GM12878 (cell line): ENCODE measurements around the gene FOXP1. TPM values are rescaled to one million over a fixed set of nuclear protein-coding genes. Genes with fewer than 3 reads are reported as not detected.

ENCODE experiments used
- ATAC-seq: fragments of 200-7000 bp; cut with Tn5 transposase; 3 replicates; pipeline ENCODE4 v1.9.1; 2020; ENCODE audit warnings: mild to moderate bottlenecking, moderate library complexity
- BruUV-seq: library from RNA; stranded (reverse); fragments of 400-500 nt; replicated peaks from 2 replicates; lab custom pipeline; 2021; lab: Mats Ljungman, UMichigan
- CTCF ChIA-PET: fragments of 300-600 bp; sonication (Branson Sonifier 250); formaldehyde crosslinking; extraction: SDS; loops from one replicate; lab custom pipeline; 2021; ENCODE audit warnings: inconsistent platforms; lab: Yijun Ruan, JAX
- POLR2A ChIA-PET: fragments of 350-600 bp; formaldehyde crosslinking; extraction: SDS; loops from one replicate; lab custom pipeline; 2021; ENCODE audit warnings: inconsistent platforms; lab: Charles Lee
- RAD21 ChIA-PET: fragments of 300-600 bp; sonication (Branson Sonifier 250); formaldehyde crosslinking; loops from one replicate; lab custom pipeline; 2023; ENCODE audit warnings: antibody characterized with exemption; ENCODE audit not compliant: unreplicated experiment; lab: Charles Lee
- SMC1A ChIA-PET: fragments of 300-600 bp; sonication (Branson Sonifier 250); formaldehyde crosslinking; loops from one replicate; lab custom pipeline; 2023; ENCODE audit not compliant: unreplicated experiment, uncharacterized antibody; lab: Charles Lee
- DNase-seq: peaks from one replicate; pipeline ENCODE4 v3.0.0-alpha.2; 2011; ENCODE audit warnings: low read depth, low spot score
- FAIRE-seq: peaks from 3 replicates; lab custom pipeline; 2011; peaks lifted over from hg19 to GRCh38; lab: Jason Lieb, UNC
- H2AFZ ChIP-seq: 2 replicates; pipeline ENCODE4 v1.6.0; 2011; ENCODE audit warnings: low read depth, low read length, control low read depth; ENCODE audit not compliant: control insufficient read depth
- H3K27ac ChIP-seq: 2 replicates; pipeline ENCODE4 v1.5.1; 2011; ENCODE audit warnings: control low read depth; ENCODE audit not compliant: control insufficient read depth, insufficient read depth
- H3K27me3 ChIP-seq, 2 experiments: replicated peaks in 1 of 2; 2 replicates each; pipeline versions ENCODE4 v1.6.0 to v1.6.1; 2011; ENCODE audit warnings: low read length in 1 of 2; ENCODE audit not compliant: control insufficient read depth in 2 of 2, insufficient read depth in 2 of 2
- H3K36me3 ChIP-seq, 2 experiments: 2 replicates each; pipeline ENCODE4 v1.5.1; 2011; ENCODE audit warnings: low read length in 1 of 2; ENCODE audit not compliant: control insufficient read depth in 2 of 2, insufficient read depth in 2 of 2
- H3K4me1 ChIP-seq: 2 replicates; pipeline ENCODE4 v1.6.1; 2011; ENCODE audit warnings: mild to moderate bottlenecking, low read length, moderate library complexity, mixed read lengths; ENCODE audit not compliant: control insufficient read depth, insufficient read depth
- H3K4me2 ChIP-seq: 2 replicates; pipeline ENCODE4 v1.6.0; 2011; ENCODE audit warnings: control low read depth; ENCODE audit not compliant: control insufficient read depth, insufficient read depth
- H3K4me3 ChIP-seq: fragments of 200-600 bp; sonication (generic); 2 replicates; pipeline ENCODE4 v1.5.1; 2016
- H3K79me2 ChIP-seq: 2 replicates; pipeline ENCODE4 v1.6.0; 2011; ENCODE audit warnings: low read length; ENCODE audit not compliant: control insufficient read depth, insufficient read depth
- H3K9ac ChIP-seq: 2 replicates; pipeline ENCODE4 v1.8.0; 2011; ENCODE audit warnings: low read length, control low read depth, mixed read lengths; ENCODE audit not compliant: control insufficient read depth, insufficient read depth
- H3K9me3 ChIP-seq: replicated peaks from 3 replicates; pipeline ENCODE4 v1.5.1; 2011; ENCODE audit warnings: mild to moderate bottlenecking, low read length; ENCODE audit not compliant: control insufficient read depth, insufficient read depth
- H4K20me1 ChIP-seq: 2 replicates; pipeline ENCODE4 v1.6.0; 2011; ENCODE audit not compliant: control insufficient read depth, insufficient read depth
- POLR2A ChIP-seq: IDR thresholded peaks from 2 replicates; pipeline ENCODE4 v1.6.1; 2011; ENCODE audit warnings: low read depth, mild to moderate bottlenecking, low read length
- SMAD1 ChIP-seq: fragments of 450-650 bp; IDR thresholded peaks from 2 replicates; pipeline ENCODE4 v1.6.1; 2018; ENCODE audit warnings: mild to moderate bottlenecking, low read depth; ENCODE audit not compliant: partially characterized antibody
- STAT3 ChIP-seq: IDR thresholded peaks from 2 replicates; pipeline ENCODE4 v1.6.1; 2011; ENCODE audit warnings: low read depth, low read length, improper control_type of control experiment
- TCF12 ChIP-seq: IDR thresholded peaks from 2 replicates; pipeline ENCODE4 v1.6.1; 2011; ENCODE audit warnings: low read depth, mild to moderate bottlenecking, low read length
- WGBS: methylation state at CpG from one replicate; pipeline ENCODE4 v1.1.6; 2016; ENCODE audit warnings: low lambda C conversion rate; ENCODE audit not compliant: insufficient replicate concordance, insufficient coverage; ENCODE audit errors: missing lambda C conversion rate; 5-methylcytosine and 5-hydroxymethylcytosine counted together
- in situ Hi-C: fragments of 300-500 bp; cut with MboI; formaldehyde crosslinking; loops from 9 replicates; pipeline ENCODE4 v1.14.3; 2018; ENCODE audit warnings: mixed read lengths
- intact Hi-C: fragments of 100-400 bp; cut with micrococcal nuclease; formaldehyde crosslinking; loops from one replicate; pipeline ENCODE4 v1.14.2; 2022; ENCODE audit not compliant: unreplicated experiment
- polyA plus RNA-seq, 11 experiments: library from polyadenylated mRNA; depleted of rRNA in 4 of 11; unstranded in 6 of 11; stranded (reverse) in 5 of 11; fragments of >200 nt; fragmentation: Nextera tagmentation in 4 of 11; fragmentation: Illumina TruSeq in 1 of 11; extraction: Ambion mirVana in 4 of 11; extraction: Trizol in 1 of 11; gene quantifications; 1 replicate in 1 of 11; 2 replicates in 10 of 11; pipeline versions ENCODE4 v1.2.1 to v1.2.3, GENCODE V29; 2011 to 2016; ENCODE audit warnings: inconsistent platforms in 2 of 11, missing spikeins in 2 of 11, low read depth in 1 of 11
- total RNA-seq, 4 experiments: library from RNA; depleted of rRNA in 3 of 4; stranded (reverse); fragments of >200 nt in 3 of 4; fragmentation: Illumina TruSeq in 1 of 4; extraction: Trizol in 1 of 4; gene quantifications; 2 replicates each; pipeline versions ENCODE4 v1.2.1 to v1.2.3, GENCODE V29; 2013 to 2021
- TF ChIP-seq, protein P1 (sequence below): fragments of 450-650 bp; IDR thresholded peaks from 2 replicates; pipeline ENCODE4 v1.6.1; 2017; ENCODE audit warnings: mild to moderate bottlenecking
- TF ChIP-seq, protein P2 (sequence below): fragments of 450-650 bp; IDR thresholded peaks from 2 replicates; pipeline ENCODE4 v1.6.1; 2014; ENCODE audit warnings: mild to moderate bottlenecking
- TF ChIP-seq, protein P3 (sequence below): IDR thresholded peaks from 2 replicates; pipeline ENCODE4 v1.6.1; 2012; ENCODE audit warnings: low read length, inconsistent platforms

FOXP1 gene
- total and polyA plus RNA-seq, 10 of the 15 experiments (the other 5 are each of a cell fraction or from before 2014, with no cell fraction given), result 0.05 to 1.6 (median 0.20) TPM; not detected in 1

DNA sequence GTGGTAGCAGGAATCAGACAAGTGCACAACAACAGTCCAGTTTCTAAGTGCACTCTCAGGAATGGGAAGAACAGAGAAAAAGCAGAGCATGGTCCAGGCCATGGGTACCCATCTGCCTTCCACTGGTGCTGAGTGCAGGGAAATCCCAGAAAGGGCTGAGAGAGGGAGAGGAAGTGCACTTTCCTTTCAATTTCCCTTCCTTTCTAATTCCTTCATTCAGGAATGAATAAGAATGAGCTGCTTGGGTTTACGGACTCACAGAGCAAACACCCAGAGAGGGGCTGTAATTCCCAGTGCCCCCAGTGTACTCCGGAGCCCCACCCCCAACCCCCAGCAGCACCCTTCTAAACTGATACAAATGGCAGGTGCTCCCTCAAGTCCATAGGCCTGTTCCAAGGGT, 300.6 kb downstream of the FOXP1 start:
- H3K9me3 ChIP-seq, result no peaks in the 10 kb centered on the region
- POLR2A ChIA-PET, result no interaction called here
- ATAC-seq, result no peak
- H3K79me2 ChIP-seq, result no peaks in the 10 kb centered on the region
- no peaks in the 10 kb centered on the region for H3K36me3 ChIP-seq
- TF ChIP-seq, protein P1, sequence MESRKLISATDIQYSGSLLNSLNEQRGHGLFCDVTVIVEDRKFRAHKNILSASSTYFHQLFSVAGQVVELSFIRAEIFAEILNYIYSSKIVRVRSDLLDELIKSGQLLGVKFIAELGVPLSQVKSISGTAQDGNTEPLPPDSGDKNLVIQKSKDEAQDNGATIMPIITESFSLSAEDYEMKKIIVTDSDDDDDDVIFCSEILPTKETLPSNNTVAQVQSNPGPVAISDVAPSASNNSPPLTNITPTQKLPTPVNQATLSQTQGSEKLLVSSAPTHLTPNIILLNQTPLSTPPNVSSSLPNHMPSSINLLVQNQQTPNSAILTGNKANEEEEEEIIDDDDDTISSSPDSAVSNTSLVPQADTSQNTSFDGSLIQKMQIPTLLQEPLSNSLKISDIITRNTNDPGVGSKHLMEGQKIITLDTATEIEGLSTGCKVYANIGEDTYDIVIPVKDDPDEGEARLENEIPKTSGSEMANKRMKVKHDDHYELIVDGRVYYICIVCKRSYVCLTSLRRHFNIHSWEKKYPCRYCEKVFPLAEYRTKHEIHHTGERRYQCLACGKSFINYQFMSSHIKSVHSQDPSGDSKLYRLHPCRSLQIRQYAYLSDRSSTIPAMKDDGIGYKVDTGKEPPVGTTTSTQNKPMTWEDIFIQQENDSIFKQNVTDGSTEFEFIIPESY, result no peak
- TF ChIP-seq STAT3 (no peak), SMAD1 (no peak), POLR2A (no peak), TCF12 (no peak)
- TF ChIP-seq, protein P2, sequence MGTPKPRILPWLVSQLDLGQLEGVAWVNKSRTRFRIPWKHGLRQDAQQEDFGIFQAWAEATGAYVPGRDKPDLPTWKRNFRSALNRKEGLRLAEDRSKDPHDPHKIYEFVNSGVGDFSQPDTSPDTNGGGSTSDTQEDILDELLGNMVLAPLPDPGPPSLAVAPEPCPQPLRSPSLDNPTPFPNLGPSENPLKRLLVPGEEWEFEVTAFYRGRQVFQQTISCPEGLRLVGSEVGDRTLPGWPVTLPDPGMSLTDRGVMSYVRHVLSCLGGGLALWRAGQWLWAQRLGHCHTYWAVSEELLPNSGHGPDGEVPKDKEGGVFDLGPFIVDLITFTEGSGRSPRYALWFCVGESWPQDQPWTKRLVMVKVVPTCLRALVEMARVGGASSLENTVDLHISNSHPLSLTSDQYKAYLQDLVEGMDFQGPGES, result no peak
- TF ChIP-seq, protein P3, sequence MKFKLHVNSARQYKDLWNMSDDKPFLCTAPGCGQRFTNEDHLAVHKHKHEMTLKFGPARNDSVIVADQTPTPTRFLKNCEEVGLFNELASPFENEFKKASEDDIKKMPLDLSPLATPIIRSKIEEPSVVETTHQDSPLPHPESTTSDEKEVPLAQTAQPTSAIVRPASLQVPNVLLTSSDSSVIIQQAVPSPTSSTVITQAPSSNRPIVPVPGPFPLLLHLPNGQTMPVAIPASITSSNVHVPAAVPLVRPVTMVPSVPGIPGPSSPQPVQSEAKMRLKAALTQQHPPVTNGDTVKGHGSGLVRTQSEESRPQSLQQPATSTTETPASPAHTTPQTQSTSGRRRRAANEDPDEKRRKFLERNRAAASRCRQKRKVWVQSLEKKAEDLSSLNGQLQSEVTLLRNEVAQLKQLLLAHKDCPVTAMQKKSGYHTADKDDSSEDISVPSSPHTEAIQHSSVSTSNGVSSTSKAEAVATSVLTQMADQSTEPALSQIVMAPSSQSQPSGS, result no peak
- WGBS, result 86% methylated on average over 2 of the region's 2 CpGs
- no peak overlapping the region for H3K4me2 ChIP-seq
- FAIRE-seq, result no peak
- SMC1A ChIA-PET, result no interaction called here
- no peaks in the 10 kb centered on the region; a peak in 2 of 4 replicates for H3K27me3 ChIP-seq
- in situ Hi-C loops (no loop called here), intact Hi-C loops (no loop called here)
- DNase-seq, result no peak
- CTCF ChIA-PET, result no interaction called here
- no peak overlapping the region for H3K4me3 ChIP-seq
- no peak overlapping the region for H2AFZ ChIP-seq
- no TSS peak for BruUV-seq
- H3K9ac ChIP-seq, result no peak overlapping the region
- H4K20me1 ChIP-seq, result no peaks in the 10 kb centered on the region
- no peak overlapping the region for H3K27ac ChIP-seq
- RAD21 ChIA-PET, result no interaction called here
- H3K4me1 ChIP-seq, result no peaks in the 10 kb centered on the region
